ENCODE results near the gene CYB561A3.
A peak's percentile ranks its signal among the peaks of the same experiment; 100 is the strongest.

Gene CYB561A3

DNA sequence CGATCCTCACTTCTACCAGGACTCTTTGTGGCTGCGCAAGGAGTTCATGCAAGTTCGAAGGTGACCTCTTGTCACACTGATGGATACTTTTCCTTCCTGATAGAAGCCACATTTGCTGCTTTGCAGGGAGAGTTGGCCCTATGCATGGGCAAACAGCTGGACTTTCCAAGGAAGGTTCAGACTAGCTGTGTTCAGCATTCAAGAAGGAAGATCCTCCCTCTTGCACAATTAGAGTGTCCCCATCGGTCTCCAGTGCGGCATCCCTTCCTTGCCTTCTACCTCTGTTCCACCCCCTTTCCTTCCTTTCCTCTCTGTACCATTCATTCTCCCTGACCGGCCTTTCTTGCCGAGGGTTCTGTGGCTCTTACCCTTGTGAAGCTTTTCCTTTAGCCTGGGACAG is 7.0 kb upstream of the CYB561A3 start:
- DNase-seq, result no peak

DNA sequence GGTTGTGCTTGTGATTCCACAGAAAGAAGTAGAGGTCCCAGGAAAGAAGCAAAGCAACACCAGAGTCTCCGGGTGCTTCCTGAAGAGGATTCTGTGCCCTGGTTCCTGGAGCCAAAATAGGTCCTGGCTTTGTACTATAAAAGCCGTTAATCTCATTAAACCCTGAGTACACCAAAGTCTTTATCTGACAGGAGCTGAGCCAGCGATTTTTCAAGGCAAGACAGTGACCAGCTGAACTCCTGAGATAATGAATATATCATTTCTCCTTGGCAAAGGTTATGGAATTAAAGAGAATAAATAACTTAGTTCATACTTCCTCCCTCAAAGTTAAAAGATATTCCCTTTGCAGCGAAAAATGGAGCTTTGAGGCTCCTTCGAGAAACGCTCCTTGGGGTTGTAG is 5.7 kb upstream of the CYB561A3 start:
- DNase-seq, result no peak

DNA sequence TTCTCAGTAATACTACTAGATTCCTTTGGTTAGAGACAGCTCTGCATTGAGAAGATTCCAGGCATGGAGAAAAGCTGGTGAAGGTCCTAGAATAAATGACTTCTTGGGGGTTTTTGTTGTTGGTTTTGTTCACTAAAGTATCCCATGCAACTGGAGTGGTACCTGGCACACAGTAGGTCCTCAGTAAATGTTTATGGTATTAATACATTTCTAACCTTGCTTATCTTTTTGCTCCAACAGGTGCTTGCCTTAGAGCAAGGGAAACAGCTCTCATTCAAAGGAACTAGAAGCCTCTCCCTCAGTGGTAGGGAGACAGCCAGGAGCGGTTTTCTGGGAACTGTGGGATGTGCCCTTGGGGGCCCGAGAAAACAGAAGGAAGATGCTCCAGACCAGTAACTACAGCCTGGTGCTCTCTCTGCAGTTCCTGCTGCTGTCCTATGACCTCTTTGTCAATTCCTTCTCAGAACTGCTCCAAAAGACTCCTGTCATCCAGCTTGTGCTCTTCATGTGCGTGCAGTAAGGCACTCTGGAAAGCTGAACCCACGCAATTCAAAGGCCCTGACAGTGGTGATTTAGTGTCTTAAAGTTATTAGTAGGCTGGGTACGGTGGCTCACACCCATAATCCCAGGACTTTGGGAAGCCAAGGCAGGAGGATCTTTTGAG is 2.5 kb upstream of the CYB561A3 start:
- DNase-seq, result no peak

DNA sequence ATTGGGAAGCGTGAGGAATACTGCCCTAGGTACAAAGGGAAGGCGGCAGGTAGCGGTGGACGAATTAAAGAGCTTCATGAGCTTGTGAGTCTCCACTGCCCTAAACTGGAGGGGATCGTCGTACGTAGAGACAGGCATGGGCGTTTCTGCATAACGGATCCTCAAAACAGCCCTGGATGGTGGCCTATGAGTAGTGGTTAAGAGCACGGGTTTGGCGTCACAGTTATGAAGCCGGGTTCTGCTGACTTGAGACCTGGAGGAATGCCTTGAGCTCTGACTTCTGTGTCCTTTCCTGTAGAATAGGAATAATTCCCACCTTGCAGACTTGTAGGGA is 827 bp upstream of the CYB561A3 start:
- DNase-seq, result peak; percentile 39

DNA sequence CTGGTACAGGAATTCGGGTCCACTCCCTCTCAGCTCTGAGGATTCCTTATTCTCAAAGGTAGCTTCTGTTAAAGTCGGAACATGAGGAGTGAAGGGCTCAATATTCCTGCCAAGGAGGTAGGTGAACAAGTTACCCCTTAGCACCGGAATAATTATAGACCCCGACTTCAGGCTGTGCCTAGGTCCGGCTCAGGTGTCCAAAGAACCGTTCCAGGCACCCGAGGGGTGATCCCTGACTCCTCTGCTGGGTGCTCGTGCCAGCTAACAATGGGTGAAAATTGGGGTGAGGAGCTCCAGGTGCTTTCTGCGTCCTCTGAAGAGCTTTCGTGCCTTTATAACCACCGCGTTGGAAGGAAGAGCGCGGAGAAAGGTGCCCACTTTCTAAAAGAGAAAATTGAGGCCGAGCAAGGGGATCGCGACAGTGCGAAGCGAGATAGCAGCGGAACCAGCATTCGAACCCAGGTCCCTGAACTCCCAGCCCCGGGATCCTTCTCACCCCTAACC is 393 bp downstream of the CYB561A3 start:
- DNase-seq, result no peak

DNA sequence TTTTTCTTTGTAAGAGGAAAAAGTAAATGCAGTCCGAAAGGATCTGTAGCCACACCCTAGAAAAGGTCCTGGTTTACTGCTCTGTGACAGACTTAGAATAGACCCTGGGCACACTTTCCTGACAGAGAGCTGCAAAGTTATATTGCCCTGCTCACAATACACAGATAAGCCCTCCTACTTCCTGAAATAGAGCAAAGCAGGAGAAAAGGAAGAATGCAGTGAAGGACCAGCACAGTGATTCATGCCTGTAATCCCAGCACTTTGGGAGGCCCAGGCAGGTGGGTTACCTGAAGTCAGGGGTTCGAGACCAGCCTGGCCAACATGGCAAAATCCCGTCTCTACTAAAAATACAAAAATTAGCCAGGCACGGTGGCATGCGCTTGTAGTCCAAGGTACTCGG is 2.2 kb downstream of the CYB561A3 start:
- no peak for DNase-seq

DNA sequence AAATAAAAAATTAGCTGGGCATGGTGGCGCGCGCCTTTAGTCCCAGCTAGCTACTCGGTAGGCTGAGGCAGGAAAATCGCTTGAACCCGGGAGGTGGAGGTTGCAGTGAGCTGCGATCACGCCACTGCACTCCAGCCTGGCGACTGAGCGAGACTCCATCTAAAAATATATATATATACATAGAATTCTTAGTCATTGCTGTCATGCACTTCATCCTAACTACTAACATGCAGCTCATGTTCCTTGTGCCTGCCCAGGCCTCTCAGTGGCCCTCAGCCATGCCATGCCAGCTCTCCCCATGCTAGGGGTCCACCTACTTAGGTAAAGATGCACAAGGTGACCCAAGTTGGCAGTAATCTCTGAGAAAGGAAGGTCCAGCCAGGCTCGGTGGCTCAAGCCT is 3.1 kb downstream of the CYB561A3 start:
- DNase-seq, result no peak

DNA sequence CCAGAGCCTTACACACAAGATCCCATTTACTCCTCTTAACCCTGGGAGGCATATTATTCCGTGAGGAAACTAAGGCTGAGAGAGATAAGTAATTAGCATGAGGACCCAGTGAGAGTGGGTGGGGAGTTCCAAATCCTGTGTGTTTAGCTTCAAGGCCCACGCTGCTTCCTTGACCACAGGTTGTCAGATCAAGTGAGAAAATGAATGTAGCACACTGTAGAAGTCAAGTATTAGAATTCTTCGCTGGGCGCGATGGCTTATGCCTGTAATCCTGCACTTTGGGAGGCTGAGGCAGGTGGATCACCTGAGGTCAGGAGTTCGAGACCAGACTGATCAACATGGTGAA is 3.8 kb downstream of the CYB561A3 start:
- DNase-seq, result no peak

DNA sequence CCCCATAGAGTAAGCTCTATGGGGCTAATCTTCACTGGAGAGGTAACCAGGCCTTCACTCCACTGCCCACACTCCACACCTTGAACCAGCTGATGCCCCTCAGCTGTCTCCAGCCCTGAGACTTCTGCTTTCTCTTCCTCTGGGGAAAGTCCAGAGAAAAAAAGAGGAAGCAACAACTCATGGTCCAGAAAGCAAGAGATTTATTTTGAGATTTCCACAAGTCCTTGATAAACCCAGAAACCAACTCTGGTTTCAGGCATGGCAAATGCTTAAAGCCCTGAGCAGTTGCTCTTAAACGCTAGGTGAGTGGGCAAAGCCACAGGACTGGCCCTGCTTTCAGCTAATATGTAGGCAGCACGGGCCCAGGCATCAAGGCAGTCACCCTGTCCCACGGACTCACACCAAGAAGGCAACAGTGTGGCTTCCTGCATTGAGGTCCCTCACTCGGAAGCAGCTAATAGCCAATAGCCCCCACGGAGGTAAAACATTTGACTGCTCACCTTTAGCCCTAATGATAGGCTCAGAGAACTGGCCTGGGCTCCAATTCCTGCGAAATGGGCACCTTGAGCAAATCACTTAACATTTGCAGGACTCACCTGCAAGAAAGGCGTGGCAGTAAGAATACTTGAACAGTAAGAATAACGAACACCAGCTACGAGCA is 4.3 kb downstream of the CYB561A3 start:
- peak; percentile 14 for DNase-seq

DNA sequence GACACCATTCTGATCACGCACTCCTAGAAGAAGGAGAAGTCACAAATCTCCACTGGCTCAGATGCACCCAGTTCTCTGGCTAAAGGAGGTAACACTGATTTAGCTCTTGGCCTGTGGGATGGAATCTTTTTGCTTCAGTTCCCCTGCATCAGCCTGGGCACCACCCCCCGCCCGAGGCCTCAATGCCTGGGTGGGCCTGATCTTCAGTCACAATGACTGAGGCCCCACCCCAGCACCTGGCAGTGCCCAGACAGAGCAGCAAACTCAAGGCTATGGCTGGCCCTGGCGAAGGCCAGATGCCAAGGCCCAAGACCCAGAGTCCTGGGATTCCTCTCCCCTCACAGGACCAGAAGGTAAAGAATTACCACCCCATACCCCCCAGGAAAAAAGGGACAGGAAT is 5.0 kb downstream of the CYB561A3 start:
- DNase-seq, result no peak

DNA sequence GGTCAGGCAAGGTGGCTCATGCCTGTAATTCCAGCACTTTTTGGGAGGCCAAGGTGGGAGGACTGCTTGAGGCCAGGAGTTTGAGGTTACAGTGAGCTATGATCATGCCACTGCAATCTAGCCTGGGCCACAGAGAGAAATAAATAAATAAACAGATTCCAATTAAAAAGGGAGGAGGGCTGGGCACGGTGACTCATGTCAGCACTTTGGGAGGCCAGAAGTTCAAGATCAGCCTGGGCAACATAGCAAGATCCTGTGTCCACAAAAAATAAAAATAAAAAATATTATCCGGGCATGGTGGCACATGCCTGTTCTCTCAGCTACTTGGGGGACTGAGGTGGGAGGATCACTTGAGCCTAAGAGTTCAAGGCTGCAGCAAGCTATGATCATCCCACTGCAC is 7.5 kb downstream of the CYB561A3 start:
- no peak for DNase-seq

DNA sequence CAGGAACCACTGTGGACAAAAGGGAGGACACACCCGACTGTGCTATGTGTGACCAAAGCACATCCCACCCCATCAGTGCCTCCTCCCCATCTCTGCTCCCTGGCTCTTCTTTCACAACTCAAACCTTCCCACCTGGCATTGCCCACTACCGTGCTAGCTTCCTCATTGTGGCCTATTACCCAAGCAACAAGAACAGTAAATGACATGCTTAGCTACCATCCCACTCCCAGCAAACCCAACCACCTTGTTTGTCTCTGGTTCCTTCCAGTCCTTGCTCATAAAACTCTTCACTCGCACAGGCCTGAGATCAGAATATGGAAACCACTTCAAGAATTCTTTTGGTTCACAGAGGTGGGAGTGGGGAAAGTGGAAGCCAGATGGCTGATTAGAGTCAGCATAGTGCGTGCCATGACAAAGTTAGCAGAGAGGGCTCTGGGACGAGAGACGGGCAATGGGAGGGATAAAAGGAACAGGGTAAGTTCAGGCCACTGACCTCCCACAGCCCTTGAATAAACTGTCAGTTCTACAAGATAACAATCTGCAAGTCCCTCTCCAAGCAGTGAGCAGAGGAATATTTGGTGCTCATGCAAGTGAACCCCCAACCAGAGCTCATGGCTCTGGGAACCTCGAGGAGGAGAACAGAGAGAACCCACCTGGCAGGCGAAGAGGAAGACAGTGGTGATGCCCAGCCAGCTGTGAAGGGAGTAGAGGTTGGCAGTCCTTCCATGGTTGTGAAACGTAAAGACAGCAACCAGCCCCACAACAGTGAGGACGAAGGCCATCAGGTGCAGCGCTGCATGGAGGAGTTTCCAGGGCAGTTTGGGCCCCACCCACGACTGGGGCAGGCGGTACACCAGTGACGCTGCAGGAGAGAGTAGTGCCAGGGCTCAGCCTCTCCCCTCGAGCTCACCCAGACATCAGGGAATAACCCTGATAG is 8.3 kb downstream of the CYB561A3 start:
- no peak for DNase-seq

DNA sequence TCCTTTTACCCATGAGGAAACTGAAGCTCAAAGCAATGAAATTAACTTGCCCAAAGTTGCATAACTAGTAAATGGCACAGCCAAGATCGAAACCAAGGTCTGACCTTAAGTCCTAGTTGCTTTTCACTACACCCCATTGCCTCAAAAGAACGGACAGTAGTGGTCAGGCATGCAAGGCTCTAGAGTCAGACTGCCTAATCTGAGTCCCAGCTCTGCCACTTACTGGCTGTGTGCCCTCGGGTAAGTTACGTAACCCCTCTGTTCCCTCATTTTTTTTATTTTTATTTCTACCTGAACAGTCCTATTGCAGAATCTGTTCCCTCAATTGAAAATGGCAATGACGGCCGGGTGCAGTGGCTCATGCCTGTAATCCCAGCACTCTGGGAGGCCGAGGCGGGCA is 9.6 kb downstream of the CYB561A3 start:
- DNase-seq, result no peak

DNA sequence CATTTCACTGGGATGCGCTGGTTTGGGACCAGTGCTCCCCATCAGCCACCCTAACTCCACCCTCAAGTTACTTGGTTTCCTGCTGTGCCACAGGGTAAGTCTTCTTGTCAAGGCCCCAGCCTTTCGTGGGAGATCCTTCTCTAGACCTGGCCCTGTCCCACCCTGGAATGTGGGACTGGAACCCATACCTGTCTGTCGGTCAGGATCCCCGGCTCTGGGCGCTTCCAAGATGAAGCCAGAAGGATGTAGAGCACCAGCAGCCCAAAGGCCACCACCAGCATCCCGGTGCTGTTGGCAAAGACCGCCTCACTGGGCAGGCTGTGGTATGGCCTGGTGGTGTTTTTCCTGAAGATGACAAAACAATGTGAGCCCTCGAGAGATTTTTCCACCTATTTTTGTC is 10.9 kb downstream of the CYB561A3 start:
- DNase-seq, result no peak

DNA sequence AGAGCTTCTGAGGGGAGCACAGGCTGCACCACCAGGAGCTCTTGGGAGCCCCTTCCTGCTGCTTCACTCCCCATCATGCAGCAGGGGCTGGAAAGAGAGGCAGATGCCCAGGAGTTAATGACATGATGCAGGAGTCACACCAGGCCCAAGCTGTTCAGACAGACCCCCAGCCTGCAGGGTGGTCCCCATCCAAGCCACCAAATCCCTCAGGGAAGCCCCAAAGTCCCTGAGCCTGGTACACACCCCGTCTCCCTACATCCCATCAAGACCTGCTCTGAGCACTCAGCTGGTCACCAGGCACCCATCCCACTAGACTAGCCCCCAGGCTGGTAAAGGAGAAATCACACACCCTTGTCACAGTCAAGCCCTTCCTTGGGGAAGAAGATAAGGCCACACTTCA is 11.3 kb downstream of the CYB561A3 start:
- DNase-seq, result no peak

DNA sequence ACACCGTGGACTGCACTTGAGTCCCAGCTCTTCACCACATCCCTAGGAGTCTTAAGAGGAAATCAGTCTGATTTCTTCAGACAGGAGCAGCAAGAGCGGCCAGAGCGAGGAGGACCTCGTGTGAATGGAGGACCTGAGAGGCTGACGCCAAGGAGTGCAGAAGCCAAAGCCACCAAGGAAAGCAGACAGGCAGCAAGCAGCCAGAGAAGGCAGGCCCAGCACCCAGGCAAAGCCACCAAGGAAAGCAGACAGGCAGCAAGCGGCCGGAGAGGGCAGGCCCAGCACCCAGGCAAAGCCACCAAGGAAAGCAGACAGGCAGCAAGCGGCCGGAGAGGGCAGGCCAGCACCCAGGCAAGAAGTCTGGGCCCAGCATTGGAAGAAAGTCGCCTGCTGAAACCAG is 11.8 kb downstream of the CYB561A3 start:
- no peak for DNase-seq

DNA sequence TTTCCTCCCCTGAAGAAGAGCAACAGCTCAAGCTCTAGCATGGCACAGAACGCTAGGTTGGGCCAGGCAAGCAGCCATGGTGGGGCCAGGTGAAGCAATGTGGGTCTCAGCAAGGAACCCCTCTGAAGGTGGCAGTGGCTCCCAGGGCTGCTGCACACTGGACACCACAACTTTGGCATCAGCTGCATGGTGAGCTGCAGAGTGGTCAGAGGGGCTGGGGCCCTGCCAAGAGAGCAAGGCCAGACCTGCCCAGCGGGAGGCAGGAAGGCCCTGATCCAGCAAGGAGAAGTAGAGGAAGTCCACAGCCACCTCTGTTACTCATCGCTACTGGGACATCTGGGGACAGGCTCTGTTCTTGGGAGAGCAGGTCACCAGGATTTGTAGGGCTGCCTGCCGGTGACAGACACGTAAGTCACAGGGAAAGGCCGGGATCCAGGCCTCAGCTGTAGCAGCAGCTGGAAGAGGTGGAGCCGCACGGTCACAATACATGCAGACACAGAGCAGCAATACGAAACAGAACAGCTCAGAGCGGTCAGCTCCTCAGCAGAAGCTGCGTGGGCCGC is 12.4 kb downstream of the CYB561A3 start:
- DNase-seq, result no peak

DNA sequence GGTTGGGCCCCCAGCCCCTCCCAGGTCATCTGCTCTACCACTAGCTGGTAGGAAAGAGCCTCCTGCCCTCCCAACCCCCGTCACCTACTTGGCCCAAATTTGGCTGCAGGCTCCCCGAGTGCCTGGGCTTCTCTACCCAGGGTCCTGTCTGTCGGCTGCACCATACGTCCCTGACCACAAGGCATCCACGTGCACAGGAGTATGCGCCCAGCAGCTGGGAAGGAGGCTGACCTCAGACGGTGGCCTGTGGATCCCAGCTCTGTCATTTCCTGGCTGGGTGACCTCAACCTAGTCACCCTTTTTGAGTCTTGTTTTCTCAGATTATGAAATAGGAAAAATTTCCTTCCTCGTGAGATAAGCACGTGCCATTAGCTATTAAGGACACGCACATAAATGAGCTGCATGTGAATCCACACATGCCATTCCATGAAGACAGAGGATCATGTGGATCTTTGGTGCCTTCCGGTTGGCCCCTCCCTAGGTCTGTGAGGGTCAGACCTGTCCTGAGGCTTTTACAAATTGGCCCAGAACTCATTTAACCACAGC is 13.7 kb downstream of the CYB561A3 start:
- DNase-seq, result no peak

DNA sequence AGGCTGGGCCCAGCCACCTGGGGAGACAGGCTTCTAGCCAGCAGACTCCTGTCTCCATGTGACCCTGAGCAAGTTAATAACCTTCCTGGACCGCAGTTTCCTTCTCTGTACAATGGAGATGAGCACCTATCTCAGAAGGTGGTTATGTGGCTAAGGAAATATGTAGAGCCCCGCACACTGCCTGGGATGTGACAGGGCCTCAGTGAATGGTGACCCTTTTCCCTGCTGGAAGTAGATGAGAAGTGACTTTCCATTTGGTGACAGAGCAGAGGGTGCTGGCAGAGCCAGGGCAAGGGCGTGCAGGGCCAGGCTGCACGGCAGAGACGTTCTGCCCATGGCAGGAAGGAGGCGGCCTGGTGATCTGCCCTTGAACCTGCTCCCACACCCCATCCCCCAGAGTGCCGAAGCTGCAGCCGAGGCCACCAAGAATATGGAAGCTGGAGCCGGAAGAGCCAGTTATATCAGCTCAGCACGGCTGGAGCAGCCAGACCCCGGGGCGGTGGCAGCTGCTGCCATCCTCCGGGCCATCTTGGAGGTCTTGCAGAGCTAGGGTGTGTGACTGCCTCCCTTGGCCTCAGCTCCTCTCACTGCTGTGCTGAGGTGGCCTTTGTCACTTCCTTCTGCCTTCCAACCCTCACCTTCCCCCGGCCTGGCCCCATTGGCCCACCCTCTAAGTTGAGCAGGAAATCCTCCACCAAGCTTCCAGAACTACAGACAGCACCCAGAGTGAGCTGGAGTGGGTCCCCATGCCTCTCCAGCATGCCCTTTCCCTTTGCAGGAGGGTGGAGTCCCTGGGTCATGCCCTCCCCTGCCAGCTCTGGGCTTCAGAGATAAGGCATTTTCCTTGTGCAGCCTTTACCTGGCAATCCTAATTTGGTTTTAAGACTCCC is 15.5 kb downstream of the CYB561A3 start:
- no peak for DNase-seq

DNA sequence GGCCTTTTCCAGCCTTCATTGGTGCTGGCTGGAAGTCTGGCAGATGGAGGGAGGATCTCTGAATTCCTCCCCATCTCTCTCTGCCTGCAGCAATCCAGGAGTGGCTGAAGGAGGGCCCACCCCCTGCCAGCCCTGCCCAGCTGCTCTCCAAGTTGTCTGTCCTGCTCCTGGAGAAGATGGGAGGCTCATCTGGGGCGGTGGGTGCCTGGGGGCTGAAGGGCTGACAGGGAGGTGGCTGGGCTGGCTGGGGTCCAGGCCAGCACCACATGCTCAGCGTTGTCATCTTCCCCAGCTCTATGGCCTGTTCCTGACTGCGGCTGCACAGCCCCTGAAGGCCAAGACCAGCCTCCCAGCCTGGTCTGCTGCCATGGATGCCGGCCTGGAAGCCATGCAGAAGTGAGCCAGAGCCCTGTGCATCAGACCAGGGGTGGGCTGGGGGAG is 16.5 kb downstream of the CYB561A3 start:
- DNase-seq, result no peak

DNA sequence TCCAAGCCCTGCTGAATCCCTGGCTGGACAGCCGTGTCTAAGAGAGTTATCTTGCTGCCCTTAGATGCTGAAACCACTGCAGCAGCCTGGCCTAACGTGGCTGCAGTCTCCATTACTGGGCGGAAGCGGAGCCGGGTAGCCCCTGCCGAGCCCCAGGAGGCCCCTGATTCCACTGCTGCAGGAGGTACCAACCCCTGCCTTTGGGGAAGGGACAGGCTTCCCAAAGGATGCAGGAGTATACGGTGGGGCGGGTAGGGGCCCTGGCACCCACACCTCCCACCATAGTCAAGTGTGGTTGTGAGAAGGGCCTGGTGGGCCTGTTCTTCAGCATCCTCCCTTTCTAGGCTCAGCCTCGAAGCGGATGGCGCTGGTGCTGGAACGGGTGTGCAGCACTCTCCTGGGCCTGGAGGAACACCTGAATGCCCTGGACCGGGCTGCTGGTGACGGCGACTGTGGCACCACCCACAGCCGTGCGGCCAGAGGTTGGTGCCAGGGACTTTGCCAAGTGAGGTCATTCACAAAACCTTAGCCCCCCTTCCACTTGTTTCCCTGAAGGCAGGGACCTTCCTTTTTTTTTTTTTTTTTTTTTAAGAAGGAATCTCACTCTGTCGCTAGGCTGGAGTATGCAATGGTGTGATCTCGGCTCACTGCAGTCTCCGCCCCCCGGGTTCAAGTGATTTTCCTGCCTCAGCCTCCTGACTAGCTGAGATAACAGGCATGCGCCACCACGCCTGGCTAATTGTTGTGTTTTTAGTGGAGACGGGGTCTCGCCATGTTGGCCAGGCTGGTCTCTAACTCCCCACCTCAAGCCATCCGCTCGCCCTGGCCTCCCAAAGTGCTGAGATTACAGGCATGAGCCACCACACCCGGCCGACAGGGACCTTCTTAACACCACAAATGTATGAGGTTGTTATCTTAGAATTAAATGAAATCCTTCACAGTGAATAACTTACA is 17.6 kb downstream of the CYB561A3 start:
- DNase-seq, result no peak

Data from CD4-positive, alpha-beta T cell treated with Interleukin-21 for 1 hour (primary cell).